ENCODE measurements around the gene CAMK2B.

- TF ChIP-seq POLR2A (IDR thresholded peaks at IDR 0.05; ENCODE audit: low read length) (no peak), GATA1 (IDR thresholded peaks at IDR 0.05; ENCODE audit: low read depth, low read length) (no peak)
Measured at GRCh38 chr7:44333911-44334733, 8.7 kb upstream of the CAMK2B start.

Measured in erythroblast (primary cell).